MM.1S (cell line): ENCODE measurements around the gene NMD3.

ENCODE experiments used
- DNase-seq: peaks from one replicate; pipeline ENCODE4 v3.0.0-alpha.2; 2015
- H2AFZ ChIP-seq: fragments of 300-600 bp; sonication (generic); 2 replicates; pipeline ENCODE4 v1.6.0; 2016; ENCODE audit warnings: antibody characterized with exemption, low read length
- H3F3A ChIP-seq: fragments of 300-600 bp; sonication (generic); 2 replicates; pipeline ENCODE4 v1.6.1; 2016; ENCODE audit warnings: mild to moderate bottlenecking, antibody characterized with exemption, low read length, moderate library complexity, mixed read lengths; ENCODE audit not compliant: insufficient read depth
- H3K27ac ChIP-seq: fragments of 300-600 bp; sonication (generic); 2 replicates; pipeline ENCODE4 v1.5.1; 2016; ENCODE audit warnings: mild to moderate bottlenecking, low read length
- H3K27me3 ChIP-seq: fragments of 300-600 bp; sonication (generic); replicated peaks from 2 replicates; pipeline ENCODE4 v1.6.0; 2016; ENCODE audit warnings: low read length; ENCODE audit not compliant: insufficient read depth
- H3K36me3 ChIP-seq: fragments of 300-600 bp; sonication (generic); replicated peaks from 2 replicates; pipeline ENCODE4 v1.6.1; 2016; ENCODE audit warnings: mild to moderate bottlenecking, low read length, mixed read lengths; ENCODE audit not compliant: insufficient read depth
- H3K4me1 ChIP-seq: fragments of 300-600 bp; sonication (generic); 2 replicates; pipeline ENCODE4 v1.6.1; 2016; ENCODE audit warnings: low read length, mixed read lengths
- H3K4me2 ChIP-seq: fragments of 300-600 bp; sonication (generic); 2 replicates; pipeline ENCODE4 v1.6.0; 2016; ENCODE audit warnings: low read depth, low read length
- H3K4me3 ChIP-seq: fragments of 300-600 bp; sonication (generic); 2 replicates; pipeline ENCODE4 v1.5.1; 2016; ENCODE audit warnings: low read length, mixed read lengths
- H3K79me2 ChIP-seq: fragments of 300-600 bp; sonication (generic); 2 replicates; pipeline ENCODE4 v1.6.1; 2016; ENCODE audit warnings: mixed run types, low read length, mixed read lengths
- H3K9ac ChIP-seq: fragments of 300-600 bp; sonication (generic); 2 replicates; pipeline ENCODE4 v1.6.1; 2016; ENCODE audit warnings: low read length, mixed read lengths
- H3K9me2 ChIP-seq: fragments of 300-600 bp; sonication (generic); replicated peaks from 2 replicates; pipeline ENCODE4 v1.6.1; 2016; ENCODE audit warnings: mild to moderate bottlenecking, low read length, mixed read lengths; ENCODE audit not compliant: insufficient read depth
- H3K9me3 ChIP-seq: fragments of 300-600 bp; sonication (generic); replicated peaks from 2 replicates; pipeline ENCODE4 v1.6.1; 2016; ENCODE audit warnings: mild to moderate bottlenecking, low read length, mixed read lengths; ENCODE audit not compliant: insufficient read depth
- H4K20me1 ChIP-seq: fragments of 300-600 bp; sonication (generic); 2 replicates; pipeline ENCODE4 v1.6.1; 2016; ENCODE audit warnings: mild to moderate bottlenecking, low read length, moderate library complexity, mixed read lengths; ENCODE audit not compliant: insufficient read depth
- EZH2 ChIP-seq: fragments of 300-600 bp; sonication (generic); optimal IDR thresholded peaks from 2 replicates; pipeline ENCODE3; 2017; ENCODE audit warnings: low read depth, mild to moderate bottlenecking, antibody characterized with exemption, low read length, mixed read lengths
- EZH2phosphoT487 ChIP-seq: fragments of 300-600 bp; sonication (generic); IDR thresholded peaks from 2 replicates; pipeline ENCODE4 v1.6.1; 2018; ENCODE audit warnings: antibody characterized with exemption, low read length
- TF ChIP-seq, protein P1 (sequence below): fragments of 300-600 bp; sonication (generic); IDR thresholded peaks from 2 replicates; pipeline ENCODE4 v1.5.1; 2016; ENCODE audit warnings: antibody characterized with exemption, low read length, mixed read lengths

The NMD3 gene

DNA sequence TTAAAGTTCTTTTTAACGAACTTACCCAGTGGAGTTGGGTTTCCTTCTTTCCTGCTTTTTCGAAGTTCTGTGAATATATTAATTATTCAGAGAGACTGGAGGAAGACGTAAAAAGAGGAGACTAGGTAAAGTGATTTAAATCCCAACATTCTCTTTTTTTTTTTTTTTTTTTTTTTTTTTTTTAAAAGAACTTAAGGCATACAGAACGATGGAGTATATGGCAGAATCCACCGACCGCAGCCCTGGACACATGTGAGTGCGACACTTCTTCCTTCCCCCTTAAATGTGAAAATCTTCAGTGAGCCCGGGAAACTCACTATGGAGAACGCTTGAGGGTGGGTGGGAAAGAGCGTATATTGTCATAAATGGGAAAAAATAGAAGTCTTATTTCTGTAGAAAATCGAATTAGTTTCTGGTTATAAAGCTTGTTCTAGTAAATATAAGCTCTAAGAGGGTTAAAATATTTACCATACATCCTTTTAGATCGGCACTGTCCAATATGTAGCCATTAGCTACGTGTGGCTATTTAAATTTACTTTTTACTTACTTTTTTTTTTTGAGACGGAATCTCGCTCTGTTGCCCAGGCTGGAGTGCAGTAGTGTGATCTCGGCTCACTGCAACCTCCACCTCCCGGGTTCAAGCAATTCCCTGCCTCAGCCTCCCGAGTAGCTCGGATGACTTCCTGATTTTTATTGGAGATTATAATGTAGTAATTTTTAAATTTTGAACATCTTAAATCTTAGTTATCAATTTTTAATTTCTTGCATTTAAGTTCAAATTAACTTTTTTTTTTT lies 892 bp downstream of the NMD3 start:
- Histone ChIP-seq H3K4me1 (peaks cover 19% of the 10 kb centered on the region), H3K36me3 (peaks cover 15% of the 10 kb centered on the region; the same call in 1 of the 2 replicates), H2AFZ (peak overlapping the region; percentile 89), H4K20me1 (0 out of 2 replicates have a peak, but pooled peaks cover 5% of the 10 kb centered on the region), H3F3A (no peaks in the 10 kb centered on the region), H3K27ac (peak overlapping the region; percentile 78; the same call in 1 of the 2 replicates), H3K79me2 (peaks cover 58% of the 10 kb centered on the region), H3K9me2 (no peaks in the 10 kb centered on the region), H3K9me3 (no peaks in the 10 kb centered on the region), H3K27me3 (no peaks in the 10 kb centered on the region), H3K4me2 (peak overlapping the region; percentile 78), H3K9ac (peak overlapping the region; percentile 89), H3K4me3 (peak overlapping the region; percentile 87)
- TF ChIP-seq, protein P1, sequence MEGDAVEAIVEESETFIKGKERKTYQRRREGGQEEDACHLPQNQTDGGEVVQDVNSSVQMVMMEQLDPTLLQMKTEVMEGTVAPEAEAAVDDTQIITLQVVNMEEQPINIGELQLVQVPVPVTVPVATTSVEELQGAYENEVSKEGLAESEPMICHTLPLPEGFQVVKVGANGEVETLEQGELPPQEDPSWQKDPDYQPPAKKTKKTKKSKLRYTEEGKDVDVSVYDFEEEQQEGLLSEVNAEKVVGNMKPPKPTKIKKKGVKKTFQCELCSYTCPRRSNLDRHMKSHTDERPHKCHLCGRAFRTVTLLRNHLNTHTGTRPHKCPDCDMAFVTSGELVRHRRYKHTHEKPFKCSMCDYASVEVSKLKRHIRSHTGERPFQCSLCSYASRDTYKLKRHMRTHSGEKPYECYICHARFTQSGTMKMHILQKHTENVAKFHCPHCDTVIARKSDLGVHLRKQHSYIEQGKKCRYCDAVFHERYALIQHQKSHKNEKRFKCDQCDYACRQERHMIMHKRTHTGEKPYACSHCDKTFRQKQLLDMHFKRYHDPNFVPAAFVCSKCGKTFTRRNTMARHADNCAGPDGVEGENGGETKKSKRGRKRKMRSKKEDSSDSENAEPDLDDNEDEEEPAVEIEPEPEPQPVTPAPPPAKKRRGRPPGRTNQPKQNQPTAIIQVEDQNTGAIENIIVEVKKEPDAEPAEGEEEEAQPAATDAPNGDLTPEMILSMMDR, result no peak
- TF ChIP-seq EZH2phosphoT487, result no peak
- TF ChIP-seq EZH2, result no peak
- DNase-seq, result peak; percentile 10

DNA sequence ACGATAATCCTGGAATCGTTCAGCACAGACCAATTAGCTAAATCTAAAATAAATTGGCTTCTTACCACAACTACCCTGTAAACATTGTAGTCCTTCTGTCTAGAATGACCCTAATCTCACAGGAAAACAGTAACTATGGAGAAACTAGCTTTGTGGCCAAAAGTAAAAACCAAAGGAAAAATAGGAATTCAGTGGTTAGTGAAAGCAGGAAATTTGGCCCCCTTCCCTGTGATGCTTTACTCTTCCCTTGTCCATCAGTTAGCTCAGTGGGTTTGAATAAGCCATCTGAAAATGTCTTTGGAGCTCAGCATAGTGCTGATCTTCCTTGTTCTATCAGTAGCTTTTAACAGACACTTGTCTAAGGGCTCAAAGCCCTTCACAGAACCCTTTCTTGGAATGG lies 1.6 kb downstream of the NMD3 start:
- H3K9me2 ChIP-seq, result no peaks in the 10 kb centered on the region
- no peak overlapping the region for H3K27ac ChIP-seq
- H3K4me1 ChIP-seq, result peaks cover 19% of the 10 kb centered on the region
- peak overlapping the region; percentile 87 for H3K4me3 ChIP-seq
- peak overlapping the region; percentile 11; the same call in 1 of the 2 replicates for H3K9ac ChIP-seq
- peaks cover 16% of the 10 kb centered on the region; the same call in 1 of the 2 replicates for H3K36me3 ChIP-seq
- H3K4me2 ChIP-seq, result peak overlapping the region; percentile 78
- H3K27me3 ChIP-seq, result no peaks in the 10 kb centered on the region
- H3K79me2 ChIP-seq, result peaks cover 59% of the 10 kb centered on the region
- no peaks in the 10 kb centered on the region for H3F3A ChIP-seq
- 0 out of 2 replicates have a peak, but pooled peaks cover 5% of the 10 kb centered on the region for H4K20me1 ChIP-seq
- no peaks in the 10 kb centered on the region for H3K9me3 ChIP-seq
- no peak overlapping the region for H2AFZ ChIP-seq
- no peak for TF ChIP-seq EZH2phosphoT487
- TF ChIP-seq EZH2, result no peak
- TF ChIP-seq, protein P1, result no peak
- DNase-seq, result no peak

DNA sequence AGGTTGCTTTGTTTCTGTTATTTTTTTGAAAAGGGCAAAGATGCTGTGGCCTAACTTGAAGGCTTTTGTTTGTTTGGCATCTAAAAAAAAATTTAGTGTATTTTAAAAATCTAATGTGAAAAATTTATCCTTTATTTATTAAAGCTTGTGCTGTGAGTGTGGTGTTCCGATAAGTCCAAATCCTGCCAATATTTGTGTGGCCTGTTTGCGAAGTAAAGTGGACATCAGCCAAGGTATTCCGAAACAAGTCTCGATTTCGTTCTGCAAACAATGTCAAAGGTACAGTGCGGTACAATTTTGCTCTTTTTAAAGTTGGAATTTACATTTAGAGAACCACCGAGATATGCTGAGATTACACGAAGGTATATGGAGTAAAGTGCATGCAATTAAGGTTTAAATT lies 3.7 kb downstream of the NMD3 start:
- Histone ChIP-seq H3K4me2 (no peak overlapping the region), H3F3A (no peaks in the 10 kb centered on the region), H3K27ac (no peak overlapping the region), H3K9ac (no peak overlapping the region), H3K9me2 (no peaks in the 10 kb centered on the region), H3K4me1 (peaks cover 19% of the 10 kb centered on the region), H4K20me1 (0 out of 2 replicates have a peak, but pooled peaks cover 5% of the 10 kb centered on the region), H2AFZ (no peak overlapping the region), H3K9me3 (no peaks in the 10 kb centered on the region), H3K79me2 (peaks cover 69% of the 10 kb centered on the region), H3K27me3 (no peaks in the 10 kb centered on the region), H3K4me3 (no peak overlapping the region), H3K36me3 (peaks cover 20% of the 10 kb centered on the region; the same call in 1 of the 2 replicates)
- DNase-seq, result no peak
- no peak for TF ChIP-seq EZH2
- TF ChIP-seq, protein P1, result no peak
- TF ChIP-seq EZH2phosphoT487, result no peak
